GM10248 (cell line): Measurements from ENCODE around the gene EIF4EBP2.

Experiments
- CTCF ChIA-PET: fragments of 300-600 bp; sonication (Branson Sonifier 250); formaldehyde crosslinking; extraction: SDS; loops from one replicate; lab custom pipeline; 2021; ENCODE audit warnings: antibody characterized with exemption; lab: Yijun Ruan, JAX
- POLR2A ChIA-PET: fragments of 350-650 bp; sonication (Branson Sonifier 250); formaldehyde crosslinking; extraction: SDS; loops from one replicate; lab custom pipeline; 2020; ENCODE audit warnings: antibody characterized with exemption; lab: Yijun Ruan, JAX
- DNase-seq: peaks from one replicate; pipeline ENCODE4 v3.0.0; 2012; ENCODE audit errors: extremely low spot score
- CTCF ChIP-seq: IDR thresholded peaks from 2 replicates; pipeline ENCODE4 v1.5.1; 2012; ENCODE audit warnings: mild to moderate bottlenecking, low read depth; ENCODE audit errors: extremely low read depth, missing control alignments, control extremely low read depth

Gene EIF4EBP2

GRCh38 chr10:70376436-70377378 is 27.2 kb upstream of the EIF4EBP2 start:
- TF ChIP-seq CTCF = no peak
- POLR2A ChIA-PET = no interaction called here
- no peak for DNase-seq
- CTCF ChIA-PET = interaction anchor here (1.1 to 10.8 kb wide), 6 partner anchors 13 to 261 kb away, joined by 3 to 114 read pairs (median 3); no protein-coding TSS in a partner anchor

GRCh38 chr10:70378122-70378521 is 25.8 kb upstream of the EIF4EBP2 start:
- POLR2A ChIA-PET = no interaction called here
- CTCF ChIA-PET = interaction anchor here (1.1 to 10.8 kb wide), 5 partner anchors 14 to 105 kb away, joined by 3 to 114 read pairs (median 3); no protein-coding TSS in a partner anchor
- no peak for DNase-seq
- no peak for TF ChIP-seq CTCF

- TF ChIP-seq CTCF = peak; percentile 48
- ChIA-PET CTCF (interaction anchor here (0.7 to 10.8 kb wide), 8 partner anchors 11 to 233 kb away, joined by 3 to 114 read pairs (median 6); partner anchors contain the start of gene TYSND1), POLR2A (no interaction called here)
- peak; percentile 53 for DNase-seq
These were observed 24.3 kb upstream of the EIF4EBP2 start for GRCh38 chr10:70379581-70380176.

GRCh38 chr10:70380350-70381135 is 23.4 kb upstream of the EIF4EBP2 start:
- CTCF ChIA-PET = interaction anchor here (1.4 to 10.8 kb wide), 6 partner anchors 12 to 163 kb away, joined by 6 to 114 read pairs (median 7); no protein-coding TSS in a partner anchor
- no peak for DNase-seq
- POLR2A ChIA-PET = no interaction called here
- TF ChIP-seq CTCF = no peak

- peak; percentile 68 for DNase-seq
- peak; percentile 1 for TF ChIP-seq CTCF
- ChIA-PET POLR2A (no interaction called here), CTCF (interaction anchor here (1.0 to 10.8 kb wide), 5 partner anchors 18 to 160 kb away, joined by 3 to 114 read pairs (median 7); no protein-coding TSS in a partner anchor)
These were observed 22.2 kb upstream of the EIF4EBP2 start for GRCh38 chr10:70381471-70382421.
